Measurements from ENCODE around the gene FBXL17.

Gene FBXL17

DNA sequence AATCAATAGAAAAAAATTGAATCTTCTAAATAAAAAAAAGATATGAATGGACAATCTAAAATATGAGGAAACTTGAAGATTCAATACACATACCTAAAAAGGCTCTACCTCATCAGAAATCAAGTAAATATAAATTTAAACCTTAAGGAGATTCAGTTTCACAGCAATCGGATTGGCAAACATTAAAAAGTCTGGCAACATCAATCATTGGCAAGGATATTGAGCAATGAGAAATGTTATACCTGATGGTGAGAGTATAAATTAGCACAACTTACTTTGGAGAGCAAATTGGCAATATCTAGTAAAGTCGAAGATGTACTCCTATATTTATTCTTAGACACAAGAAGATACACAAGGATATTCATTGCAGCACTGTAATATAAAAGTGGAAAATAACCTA lies 436.8 kb downstream of the FBXL17 start:
- no peak for DNase-seq

GRCh38 chr5:107943923-107944322 lies 438.0 kb downstream of the FBXL17 start:
- no peak for DNase-seq

DNA sequence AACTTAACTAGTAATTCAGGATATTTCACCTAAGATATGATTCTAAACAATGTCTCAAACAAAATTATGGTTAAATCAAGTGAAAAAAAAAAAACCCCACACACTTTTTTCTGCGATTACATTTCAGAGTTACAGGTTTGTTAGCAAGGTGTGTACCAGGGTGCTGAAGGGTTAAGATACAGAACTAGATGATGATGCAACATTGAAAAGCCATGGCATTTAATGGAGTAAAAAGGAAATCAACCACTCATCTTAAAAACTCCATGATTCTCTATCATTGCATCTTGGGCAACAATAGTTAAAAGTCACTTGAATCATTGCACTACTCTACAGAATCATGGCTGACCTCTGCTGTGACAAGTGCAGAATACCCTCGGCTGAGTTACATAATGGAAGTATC lies 440.9 kb downstream of the FBXL17 start:
- no peak for DNase-seq

DNA sequence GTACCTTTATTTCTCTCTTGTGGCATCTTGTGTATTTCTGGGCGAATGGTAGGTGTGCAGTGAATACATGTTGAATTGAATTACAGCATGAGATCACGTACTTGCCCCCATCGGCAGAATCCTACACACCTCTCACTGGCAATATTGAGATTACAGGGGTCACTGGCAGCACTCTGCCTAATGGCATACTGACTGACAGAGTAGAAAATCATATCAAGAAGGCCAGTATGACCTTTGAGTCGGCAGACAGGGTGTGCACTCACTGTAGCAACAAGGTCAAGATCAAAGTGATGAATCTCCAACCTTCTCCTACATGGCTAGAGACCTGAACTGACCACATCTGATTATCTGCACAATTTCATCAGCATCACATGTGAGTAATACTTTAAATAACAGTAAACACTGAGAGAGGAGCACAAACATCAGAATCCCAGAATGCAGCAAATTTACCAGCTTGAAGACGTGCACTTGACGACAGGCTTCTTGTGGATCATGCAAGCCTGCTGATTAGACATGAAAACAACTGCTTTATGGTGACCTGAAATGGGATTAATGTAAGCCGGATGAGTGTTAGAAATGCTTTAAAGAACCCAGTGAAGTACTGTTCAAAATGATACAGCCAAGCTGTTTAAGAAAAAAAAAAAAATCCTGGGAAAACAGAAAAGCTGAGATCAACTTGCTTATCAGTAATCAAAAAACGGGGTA lies 444.1 kb downstream of the FBXL17 start:
- DNase-seq: no peak

DNA sequence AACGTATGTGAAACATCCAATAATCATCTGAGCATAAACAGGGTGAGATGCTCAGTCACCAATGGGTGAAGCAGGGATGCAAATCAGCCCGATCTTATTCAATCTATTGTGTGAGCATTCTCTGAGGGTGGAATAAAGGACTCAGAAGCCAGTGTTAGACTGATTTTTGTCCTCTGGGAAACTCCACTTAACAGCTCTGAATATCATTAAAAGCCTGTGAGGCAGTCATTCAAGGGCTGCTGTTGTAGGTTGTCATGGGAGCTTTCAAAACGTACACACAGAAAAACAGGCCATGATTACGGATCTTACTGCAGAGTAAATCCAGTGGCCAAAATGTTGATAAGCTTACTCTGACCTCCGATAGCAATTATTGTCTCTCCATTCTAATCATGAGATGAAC lies 444.7 kb downstream of the FBXL17 start:
- no peak for DNase-seq

DNA sequence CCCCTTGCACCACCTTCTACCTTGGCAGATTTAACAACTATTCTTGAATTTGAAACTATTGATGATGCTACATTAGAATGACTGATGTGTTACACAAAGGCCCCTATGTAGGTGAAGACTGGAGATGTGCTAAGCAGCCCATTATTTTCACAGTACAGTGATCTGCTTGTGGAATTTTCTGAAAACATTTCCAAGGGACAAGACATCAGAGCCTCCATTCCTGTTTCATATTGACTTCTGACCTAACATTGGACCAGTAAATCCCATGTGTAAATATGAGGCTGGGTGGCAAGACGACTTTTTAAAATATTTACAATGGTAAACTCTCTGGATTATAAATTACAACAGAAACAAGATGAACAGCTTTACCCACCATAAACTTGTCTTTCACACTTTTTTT lies 445.4 kb downstream of the FBXL17 start:
- no peak for DNase-seq

GRCh38 chr5:107935645-107936044 lies 446.3 kb downstream of the FBXL17 start:
- DNase-seq: no peak

GRCh38 chr5:107933326-107933725 lies 448.6 kb downstream of the FBXL17 start:
- no peak for DNase-seq

- no peak for DNase-seq
These were observed 451.0 kb downstream of the FBXL17 start for GRCh38 chr5:107930891-107931290.

DNA sequence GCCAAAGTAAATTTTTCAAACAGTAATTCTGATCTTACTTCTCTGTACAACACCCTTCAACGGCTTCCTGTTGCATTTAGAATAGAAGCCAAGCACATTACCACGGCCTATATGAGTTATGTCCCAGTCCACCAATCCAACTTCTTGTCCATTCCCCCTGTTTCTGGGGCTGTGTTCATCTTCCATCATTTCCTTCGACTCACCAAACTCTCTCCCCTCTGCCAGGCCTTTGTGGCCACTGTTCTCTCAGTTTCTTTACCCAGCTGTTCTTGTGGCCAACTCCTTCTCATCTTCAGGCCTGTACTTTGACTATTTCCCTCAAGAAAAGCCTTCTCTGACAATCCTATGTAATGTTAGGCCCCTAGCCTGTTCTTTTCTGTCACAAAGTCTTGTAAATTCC lies 451.8 kb downstream of the FBXL17 start:
- DNase-seq: no peak

GRCh38 chr5:107929080-107929479 lies 452.8 kb downstream of the FBXL17 start:
- no peak for DNase-seq

DNA sequence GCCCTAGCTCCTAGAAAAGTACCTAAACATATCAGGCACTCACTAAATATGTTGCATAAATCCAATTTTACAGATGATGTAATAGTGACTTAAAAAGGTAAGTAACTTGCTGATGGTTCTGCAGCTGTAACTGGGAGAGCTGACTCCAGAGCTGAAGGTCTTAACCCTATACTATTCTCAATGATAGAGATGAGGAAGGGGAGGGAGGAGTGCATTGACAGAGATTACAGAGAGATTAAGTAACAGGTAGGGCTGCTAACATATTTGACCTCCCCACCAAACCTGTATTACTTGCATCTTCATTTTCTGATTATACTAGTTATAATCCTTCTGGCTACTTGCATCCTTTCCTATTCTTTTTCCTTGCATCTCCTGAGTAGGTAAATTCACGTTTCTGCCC lies 455.8 kb downstream of the FBXL17 start:
- no peak for DNase-seq

DNA sequence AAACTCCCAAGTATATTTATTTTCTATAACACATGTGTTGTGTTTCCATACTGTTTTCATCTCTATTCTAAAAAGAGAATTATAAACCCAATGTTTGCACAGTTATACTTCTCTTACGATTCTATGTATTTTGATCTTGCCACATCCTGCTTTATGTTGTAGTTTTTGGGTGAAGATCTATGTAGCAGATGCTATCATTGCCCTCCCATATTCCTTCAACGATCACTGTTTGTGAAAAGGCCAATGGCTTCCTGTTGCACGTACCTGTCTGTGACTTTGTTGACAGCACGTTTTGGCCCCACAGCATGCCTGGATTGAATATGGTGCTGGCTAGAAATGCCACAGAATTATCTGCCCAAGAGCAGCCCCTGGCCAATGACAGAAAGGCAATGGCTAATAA lies 456.7 kb downstream of the FBXL17 start:
- DNase-seq: no peak

DNA sequence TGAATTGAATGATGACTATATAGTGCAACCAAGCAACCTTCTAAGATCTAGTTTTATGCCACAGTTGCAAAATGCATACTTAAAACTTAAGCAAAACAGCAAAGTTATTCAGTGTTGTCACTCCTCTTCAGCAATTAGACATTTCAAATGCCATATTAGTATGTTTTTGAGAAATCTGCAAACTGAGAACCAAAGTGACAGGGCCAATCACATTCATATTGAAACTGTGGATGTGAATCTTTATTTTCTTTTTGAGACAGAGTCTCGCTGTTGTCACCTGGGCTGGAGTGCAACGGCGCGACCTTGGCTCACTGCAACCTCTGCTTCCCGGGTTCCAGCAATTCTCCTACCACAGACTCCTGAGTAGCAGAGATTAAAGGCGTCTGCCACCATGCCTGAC lies 461.9 kb downstream of the FBXL17 start:
- DNase-seq: no peak

GRCh38 chr5:107919361-107919760 lies 462.5 kb downstream of the FBXL17 start:
- no peak for DNase-seq

GRCh38 chr5:107917983-107918382 lies 463.9 kb downstream of the FBXL17 start:
- no peak for DNase-seq

- no peak for DNase-seq
These were observed 464.9 kb downstream of the FBXL17 start for GRCh38 chr5:107916731-107917725.

DNA sequence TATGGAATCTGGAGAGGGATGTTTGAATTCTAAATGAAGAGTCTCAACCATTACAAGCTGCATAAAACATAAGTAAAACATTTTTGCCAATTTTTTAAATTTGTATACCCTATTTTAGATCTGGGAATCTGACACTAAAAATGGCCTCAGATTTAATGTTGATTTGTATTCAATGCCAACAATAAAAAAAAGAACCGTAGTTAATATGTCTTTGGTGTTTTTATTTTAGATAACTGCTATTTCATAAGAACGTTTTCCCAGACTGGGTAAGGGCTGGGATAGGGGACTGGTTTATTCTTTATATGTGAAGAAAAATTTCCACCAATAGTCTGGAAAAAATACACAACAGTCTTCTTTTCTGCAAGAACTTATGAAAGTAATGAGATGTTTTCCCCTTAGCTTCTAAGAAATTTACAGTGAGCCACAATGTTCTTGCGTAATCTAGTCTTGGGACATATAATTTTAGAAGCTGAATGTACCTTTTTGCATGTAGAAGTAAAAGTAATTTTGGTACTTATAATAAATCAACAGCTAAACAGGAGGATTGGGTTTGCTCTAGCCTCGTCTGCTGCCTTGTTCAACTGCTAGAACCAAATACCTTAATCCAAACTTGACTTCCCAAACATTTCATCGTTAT lies 466.6 kb downstream of the FBXL17 start:
- DNase-seq: peak; percentile 1 to 6

GRCh38 chr5:107913494-107913893 lies 468.4 kb downstream of the FBXL17 start:
- DNase-seq: no peak

DNA sequence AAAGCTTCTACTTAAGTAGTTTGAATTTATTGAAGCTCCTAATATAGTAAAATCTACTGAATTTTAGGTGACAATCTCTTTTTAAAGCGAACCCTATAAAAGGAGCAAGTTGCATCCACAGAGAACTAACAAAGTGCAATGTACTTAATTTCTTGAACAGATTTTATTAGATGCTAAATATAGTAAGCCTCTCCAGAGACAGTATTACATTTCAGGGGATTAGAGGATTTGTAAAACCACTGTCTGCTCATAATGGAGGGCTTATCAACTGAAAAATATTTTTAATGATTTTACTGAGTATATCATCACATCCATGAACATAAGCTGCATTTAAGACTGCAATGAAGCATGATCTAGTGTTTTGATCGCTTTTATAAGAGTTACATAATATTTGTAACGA lies 481.2 kb downstream of the FBXL17 start:
- DNase-seq: no peak

- DNase-seq: no peak
These were observed 487.5 kb downstream of the FBXL17 start for GRCh38 chr5:107894361-107894760.

- DNase-seq: peak; percentile 56 to 69
These were observed 488.3 kb downstream of the FBXL17 start for GRCh38 chr5:107893642-107894041.

DNA sequence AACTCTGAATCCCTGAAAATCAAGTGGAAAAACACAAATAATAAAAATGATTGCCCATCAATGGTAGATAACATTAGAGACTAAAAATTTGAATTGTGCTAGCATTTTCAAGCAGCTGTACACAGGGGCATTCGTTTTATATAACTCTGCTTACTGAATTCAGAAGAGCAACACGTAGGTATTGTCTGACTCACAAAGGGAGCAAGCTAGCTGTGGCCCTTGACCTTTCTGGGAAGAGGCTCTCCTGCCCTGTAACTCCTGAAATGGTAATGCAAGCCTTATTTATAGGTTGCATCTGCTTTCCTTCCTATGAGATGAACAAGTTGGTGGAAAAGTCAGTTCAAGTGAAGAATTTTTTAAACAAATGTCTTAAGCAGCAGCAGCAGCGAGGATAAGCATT lies 492.5 kb downstream of the FBXL17 start:
- DNase-seq: no peak

- DNase-seq: no peak
These were observed 493.4 kb downstream of the FBXL17 start for GRCh38 chr5:107888541-107888940.
